DOHH2 (cell line): ENCODE results near the gene SMU1.

Source experiments
- EZH2phosphoT487 ChIP-seq: fragments of 200-600 bp; sonication (generic); IDR thresholded peaks from 2 replicates; pipeline ENCODE4 v1.6.1; 2017; ENCODE audit warnings: borderline replicate concordance, mild to moderate bottlenecking, antibody characterized with exemption, low read length, moderate library complexity, mixed read lengths
- TF ChIP-seq, protein P1 (sequence below): fragments of 200-600 bp; sonication (generic); IDR thresholded peaks from one replicate; pipeline ENCODE4 v1.5.1; 2014; ENCODE audit warnings: antibody characterized with exemption, mild to moderate bottlenecking, low read depth, low read length; ENCODE audit not compliant: poor library complexity, severe bottlenecking

- TF ChIP-seq, protein P1, sequence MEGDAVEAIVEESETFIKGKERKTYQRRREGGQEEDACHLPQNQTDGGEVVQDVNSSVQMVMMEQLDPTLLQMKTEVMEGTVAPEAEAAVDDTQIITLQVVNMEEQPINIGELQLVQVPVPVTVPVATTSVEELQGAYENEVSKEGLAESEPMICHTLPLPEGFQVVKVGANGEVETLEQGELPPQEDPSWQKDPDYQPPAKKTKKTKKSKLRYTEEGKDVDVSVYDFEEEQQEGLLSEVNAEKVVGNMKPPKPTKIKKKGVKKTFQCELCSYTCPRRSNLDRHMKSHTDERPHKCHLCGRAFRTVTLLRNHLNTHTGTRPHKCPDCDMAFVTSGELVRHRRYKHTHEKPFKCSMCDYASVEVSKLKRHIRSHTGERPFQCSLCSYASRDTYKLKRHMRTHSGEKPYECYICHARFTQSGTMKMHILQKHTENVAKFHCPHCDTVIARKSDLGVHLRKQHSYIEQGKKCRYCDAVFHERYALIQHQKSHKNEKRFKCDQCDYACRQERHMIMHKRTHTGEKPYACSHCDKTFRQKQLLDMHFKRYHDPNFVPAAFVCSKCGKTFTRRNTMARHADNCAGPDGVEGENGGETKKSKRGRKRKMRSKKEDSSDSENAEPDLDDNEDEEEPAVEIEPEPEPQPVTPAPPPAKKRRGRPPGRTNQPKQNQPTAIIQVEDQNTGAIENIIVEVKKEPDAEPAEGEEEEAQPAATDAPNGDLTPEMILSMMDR = no peak
- no peak for TF ChIP-seq EZH2phosphoT487
Measured at GRCh38 chr9:33032292-33032691, 44.2 kb downstream of the SMU1 start.
